H1 (cell line): ENCODE data around the gene SRD5A3.

Experiments used
- BRCA1 ChIP-seq: IDR thresholded peaks from 2 replicates; pipeline ENCODE4 v1.6.1; 2012; ENCODE audit warnings: low read depth, low read length, improper control_type of control experiment
- CEBPB ChIP-seq: IDR thresholded peaks from 2 replicates; pipeline ENCODE4 v1.6.1; 2012; ENCODE audit warnings: low read depth, low read length
- CTCF ChIP-seq, 3 experiments: IDR thresholded peaks; 1 replicate in 2 of 3; 2 replicates in 1 of 3; pipeline versions ENCODE4 v1.5.1 to v1.6.1; 2011; ENCODE audit warnings: low read length in 3 of 3, mild to moderate bottlenecking in 3 of 3, inconsistent platforms in 2 of 3, low read depth in 1 of 3, moderate library complexity in 1 of 3; ENCODE audit not compliant: insufficient read depth in 1 of 3; ENCODE audit errors: control extremely low read depth in 1 of 3
- EZH2 ChIP-seq: fragments of 200-600 bp; sonication (generic); IDR thresholded peaks from 2 replicates; pipeline ENCODE4 v1.7.1; 2012; ENCODE audit warnings: low read depth, mild to moderate bottlenecking, moderate library complexity, low read length, inconsistent platforms; ENCODE audit not compliant: severe bottlenecking
- JUND ChIP-seq: IDR thresholded peaks from 2 replicates; pipeline ENCODE4 v1.6.1; 2011; ENCODE audit warnings: mild to moderate bottlenecking, improper control_type of control experiment, low read length
- MAX ChIP-seq: IDR thresholded peaks from 2 replicates; pipeline ENCODE4 v1.6.1; 2012; ENCODE audit warnings: inconsistent platforms
- POLR2A ChIP-seq, 2 experiments: IDR thresholded peaks; 1 replicate in 1 of 2; 2 replicates in 1 of 2; pipeline ENCODE4 v1.6.1; 2011; ENCODE audit warnings: low read depth in 2 of 2, low read length in 2 of 2, mild to moderate bottlenecking in 2 of 2; ENCODE audit errors: control extremely low read depth in 1 of 2
- POLR2AphosphoS5 ChIP-seq: IDR thresholded peaks from 2 replicates; pipeline ENCODE4 v1.6.1; 2011; ENCODE audit warnings: low read depth, low read length
- SP1 ChIP-seq: IDR thresholded peaks from 2 replicates; pipeline ENCODE4 v1.6.1; 2011; ENCODE audit warnings: low read depth, low read length
- SP4 ChIP-seq: IDR thresholded peaks from 2 replicates; pipeline ENCODE4 v1.6.1; 2012; ENCODE audit warnings: low read length, inconsistent platforms
- USF2 ChIP-seq: IDR thresholded peaks from 2 replicates; pipeline ENCODE4 v1.6.1; 2011; ENCODE audit warnings: low read length, improper control_type of control experiment
- ZNF274 ChIP-seq: IDR thresholded peaks from 2 replicates; pipeline ENCODE4 v1.7.0; 2012; ENCODE audit warnings: low read length, borderline replicate concordance; ENCODE audit errors: extremely low read depth

- TF ChIP-seq POLR2AphosphoS5 (peak; percentile 62; the same call in 1 of the 2 replicates), EZH2 (no peak), JUND (no peak), CTCF (IDR thresholded peaks at IDR 0.05; ENCODE audit: control extremely low read depth in 1 of 3, insufficient read depth in 1 of 3, low read depth in 1 of 3, low read length in 3 of 3) (peak; percentile 69 to 78 (median 71)), MAX (peak; percentile 73), ZNF274 (no peak), BRCA1 (no peak), USF2 (no peak), POLR2A (IDR thresholded peaks at IDR 0.05; ENCODE audit: control extremely low read depth in 1 of 2, low read depth in 2 of 2, low read length in 2 of 2) (peak in 1 of 2 experiments; percentile 56; a peak in 2 of 3 replicates), SP1 (no peak), SP4 (no peak), CEBPB (no peak)
Observed at GRCh38 chr4:55345980-55346850, at the start of gene SRD5A3.
